ENCODE results near the gene LHB. TPM values are rescaled to one million over a fixed set of nuclear protein-coding genes. Genes with fewer than 3 reads are reported as not detected.
A peak's percentile ranks its signal among the peaks of the same experiment; 100 is the strongest.

Gene LHB
- total RNA-seq, 1 experiment from 2014 or later: not detected

- peaks cover 0 to 4% of the 10 kb centered on the region in 2 experiments; a peak in 1 of 5 replicates for H3K9me3 Mint-ChIP-seq
- Histone ChIP-seq H4K91ac (ENCODE audit: insufficient read length, low read depth, low read length) (no peak overlapping the region), H3K18ac (ENCODE audit: insufficient read length, low read depth, low read length) (no peak overlapping the region), H2AK5ac (ENCODE audit: insufficient read length, low read length) (no peak overlapping the region), H3K56ac (ENCODE audit: insufficient read length, low read depth, low read length) (no peak overlapping the region), H2BK15ac (ENCODE audit: low read depth, low read length) (no peak overlapping the region), H2AFZ (ENCODE audit: low read length) (no peak overlapping the region), H2BK20ac (ENCODE audit: low read depth, low read length, poor library complexity, severe bottlenecking) (no peak overlapping the region), H4K5ac (ENCODE audit: insufficient read length, low read depth, low read length) (no peak overlapping the region), H3K27ac (ENCODE audit: insufficient read length, low read depth, low read length) (no peak overlapping the region), H3K79me1 (ENCODE audit: insufficient read depth, low read depth, low read length, poor library complexity, severe bottlenecking) (no peaks in the 10 kb centered on the region), H3K27me3 (ENCODE audit: insufficient read depth, low read length) (no peaks in the 10 kb centered on the region), H3K23me2 (ENCODE audit: insufficient read length, low read depth, low read length, poor library complexity, severe bottlenecking) (peaks cover 5% of the 10 kb centered on the region), H3K14ac (ENCODE audit: insufficient read depth, low read length) (no peak overlapping the region), H3K4me1 (ENCODE audit: insufficient read depth, low read length) (no peaks in the 10 kb centered on the region), H3K4me2 (ENCODE audit: insufficient read depth, insufficient read length, low read length) (no peak overlapping the region), H3K9me3 (ENCODE audit: control insufficient read depth, low read depth, low read length) (no peaks in the 10 kb centered on the region), H3K79me2 (ENCODE audit: insufficient read depth, low read length) (no peaks in the 10 kb centered on the region), H4K20me1 (ENCODE audit: control insufficient read depth, insufficient read depth, insufficient read length) (peaks cover 3% of the 10 kb centered on the region), H3T11ph (ENCODE audit: low read length) (no peak overlapping the region), H4K8ac (replicated peaks; ENCODE audit: insufficient read length, low read depth, low read length) (no peak overlapping the region), H3K9ac (ENCODE audit: extremely low read depth, insufficient read length, low read length) (no peak overlapping the region), H2BK12ac (ENCODE audit: insufficient read length, low read depth, low read length) (no peak overlapping the region), H3K4ac (ENCODE audit: low read depth, low read length) (no peak overlapping the region), H3K23ac (ENCODE audit: insufficient read length, low read depth, low read length) (no peak overlapping the region), H2BK5ac (ENCODE audit: insufficient read length, low read length) (no peak overlapping the region), H2BK120ac (ENCODE audit: low read depth, low read length, poor library complexity, severe bottlenecking) (no peak overlapping the region)
- peak overlapping the region in 1 of 3 experiments; percentile 20; a peak in 1 of 7 replicates for H3K27ac Mint-ChIP-seq
- TF ChIP-seq, protein P1, sequence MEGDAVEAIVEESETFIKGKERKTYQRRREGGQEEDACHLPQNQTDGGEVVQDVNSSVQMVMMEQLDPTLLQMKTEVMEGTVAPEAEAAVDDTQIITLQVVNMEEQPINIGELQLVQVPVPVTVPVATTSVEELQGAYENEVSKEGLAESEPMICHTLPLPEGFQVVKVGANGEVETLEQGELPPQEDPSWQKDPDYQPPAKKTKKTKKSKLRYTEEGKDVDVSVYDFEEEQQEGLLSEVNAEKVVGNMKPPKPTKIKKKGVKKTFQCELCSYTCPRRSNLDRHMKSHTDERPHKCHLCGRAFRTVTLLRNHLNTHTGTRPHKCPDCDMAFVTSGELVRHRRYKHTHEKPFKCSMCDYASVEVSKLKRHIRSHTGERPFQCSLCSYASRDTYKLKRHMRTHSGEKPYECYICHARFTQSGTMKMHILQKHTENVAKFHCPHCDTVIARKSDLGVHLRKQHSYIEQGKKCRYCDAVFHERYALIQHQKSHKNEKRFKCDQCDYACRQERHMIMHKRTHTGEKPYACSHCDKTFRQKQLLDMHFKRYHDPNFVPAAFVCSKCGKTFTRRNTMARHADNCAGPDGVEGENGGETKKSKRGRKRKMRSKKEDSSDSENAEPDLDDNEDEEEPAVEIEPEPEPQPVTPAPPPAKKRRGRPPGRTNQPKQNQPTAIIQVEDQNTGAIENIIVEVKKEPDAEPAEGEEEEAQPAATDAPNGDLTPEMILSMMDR (conservative IDR thresholded peaks at IDR 0.05): no peak
- WGBS (ENCODE audit: extremely low coverage, insufficient read length, low lambda C conversion rate): no CpG with 5 or more reads among the region's 23 CpGs
- H3K4me1 Mint-ChIP-seq: peaks cover 12 to 30% of the 10 kb centered on the region in 2 experiments
- H3K4me3 Mint-ChIP-seq: 0 out of 5 replicates have a peak overlapping the region, but pooled peaks of 1 of the 2 experiments have one; percentile 29
- H3K27me3 Mint-ChIP-seq (ENCODE audit: low read depth): peaks cover 2% of the 10 kb centered on the region; the same call in 1 of the 2 replicates
- peaks cover 37 to 65% (median 63%) of the 10 kb centered on the region in 3 experiments; a peak in 6 of 7 replicates for H3K36me3 Mint-ChIP-seq (ENCODE audit: insufficient read depth in 1 of 3, low read depth in 3 of 3)
- DNase-seq: no peak
These were observed 46.6 kb downstream of the LHB start for GRCh38 chr19:48970139-48970766.
